Head of caudate nucleus (tissue), 42 donors: Measurements from ENCODE around the gene XPO4.

ENCODE experiments used
- DNase-seq, 42 donors: peaks; one replicate each; pipeline versions ENCODE4 v3.0.0 to v3.0.0-alpha.2; 2020 to 2021; ENCODE audit warnings: mixed read lengths in 7 of 42
- intact Hi-C: fragments of 100-400 bp; cut with DNase I; formaldehyde crosslinking; loops from one replicate; pipeline ENCODE4 v1.15.0; 2022

Gene XPO4

GRCh38 chr13:20803180-20803965 lies 99.2 kb downstream of the XPO4 start:
- intact Hi-C loops: no loop called here
- no peak for DNase-seq

- no peak for DNase-seq
- intact Hi-C loops: no loop called here
Measured at GRCh38 chr13:20801707-20802106, 100.8 kb downstream of the XPO4 start.

GRCh38 chr13:20799726-20800416 lies 102.7 kb downstream of the XPO4 start:
- intact Hi-C loops: no loop called here
- no peak for DNase-seq

GRCh38 chr13:20798027-20798426 lies 104.5 kb downstream of the XPO4 start:
- DNase-seq: no peak
- intact Hi-C loops: no loop called here

GRCh38 chr13:20796791-20797508 lies 105.6 kb downstream of the XPO4 start:
- DNase-seq: no peak
- intact Hi-C loops: no loop called here

- intact Hi-C loops: no loop called here
- DNase-seq: no peak
Measured at GRCh38 chr13:20789665-20790064, 112.9 kb downstream of the XPO4 start.

- no peak for DNase-seq
- intact Hi-C loops: no loop called here
Measured at GRCh38 chr13:20788312-20788711, 114.2 kb downstream of the XPO4 start.

GRCh38 chr13:20787180-20787579 lies 115.4 kb downstream of the XPO4 start:
- DNase-seq: no peak
- intact Hi-C loops: no loop called here

GRCh38 chr13:20782116-20782708 lies 120.3 kb downstream of the XPO4 start:
- intact Hi-C loops: no loop called here
- DNase-seq: no peak

- DNase-seq: no peak
- intact Hi-C loops: no loop called here
Measured at GRCh38 chr13:20780317-20780716, 122.2 kb downstream of the XPO4 start.

GRCh38 chr13:20779405-20779804 lies 123.1 kb downstream of the XPO4 start:
- intact Hi-C loops: no loop called here
- DNase-seq: no peak

- no peak for DNase-seq
- intact Hi-C loops: no loop called here
Measured at GRCh38 chr13:20778311-20778710, 124.2 kb downstream of the XPO4 start.

- intact Hi-C loops: no loop called here
- no peak for DNase-seq
Measured at GRCh38 chr13:20776751-20777150, 125.8 kb downstream of the XPO4 start.

GRCh38 chr13:20775961-20776360 lies 126.6 kb downstream of the XPO4 start:
- DNase-seq: no peak
- intact Hi-C loops: no loop called here

- no peak for DNase-seq
Measured at GRCh38 chr13:20774746-20775145, 127.8 kb downstream of the XPO4 start.

GRCh38 chr13:20773194-20774080 lies 129.1 kb downstream of the XPO4 start, which contains the start of gene EEF1AKMT1:
EEF1AKMT1 (minus strand) TSS chr13:20773961; CDS start chr13:20757598, 16,363 bp downstream.
- intact Hi-C loops: no loop called here
- peak; percentile 79 to 96 (median 90) for DNase-seq

More at GRCh38 chr13:20774746-20775145, 127.8 kb downstream of the XPO4 start:
- intact Hi-C loops: no loop called here

GRCh38 chr13:20772401-20773131 lies 130.0 kb downstream of the XPO4 start:
- intact Hi-C loops: no loop called here
- no peak for DNase-seq

GRCh38 chr13:20769834-20770233 lies 132.7 kb downstream of the XPO4 start:
- intact Hi-C loops: no loop called here
- no peak for DNase-seq
